Measurements from ENCODE around the gene TMEM269. TPM values are rescaled to one million over a fixed set of nuclear protein-coding genes. Genes with fewer than 3 reads are reported as not detected.
A peak's percentile ranks its signal among the peaks of the same experiment; 100 is the strongest.

The TMEM269 gene, protein sequence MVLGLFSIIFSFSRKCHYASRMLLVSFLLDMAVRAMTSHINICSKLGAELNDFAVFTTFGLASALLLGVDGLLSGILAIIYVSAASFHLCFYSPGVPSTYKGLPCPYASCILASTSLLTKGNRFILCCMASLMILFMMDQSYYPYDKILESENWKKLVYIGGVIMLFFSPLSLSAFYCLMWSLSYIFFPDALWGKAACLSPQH
- total RNA-seq (2014; rRNA removed) (0.11 TPM in 1 of 2 replicates, not detected in the other), Bru-seq, nascent RNA (percentile 46 among the genes with signal in this experiment), BruChase-seq, experiment 1, labeled RNA remaining after a 6-hour chase (percentile 76 among the genes with signal in this experiment), BruChase-seq, experiment 2, labeled RNA remaining after a 2-hour chase (percentile 73 among the genes with signal in this experiment)
- long read RNA-seq: 0 reads

DNA sequence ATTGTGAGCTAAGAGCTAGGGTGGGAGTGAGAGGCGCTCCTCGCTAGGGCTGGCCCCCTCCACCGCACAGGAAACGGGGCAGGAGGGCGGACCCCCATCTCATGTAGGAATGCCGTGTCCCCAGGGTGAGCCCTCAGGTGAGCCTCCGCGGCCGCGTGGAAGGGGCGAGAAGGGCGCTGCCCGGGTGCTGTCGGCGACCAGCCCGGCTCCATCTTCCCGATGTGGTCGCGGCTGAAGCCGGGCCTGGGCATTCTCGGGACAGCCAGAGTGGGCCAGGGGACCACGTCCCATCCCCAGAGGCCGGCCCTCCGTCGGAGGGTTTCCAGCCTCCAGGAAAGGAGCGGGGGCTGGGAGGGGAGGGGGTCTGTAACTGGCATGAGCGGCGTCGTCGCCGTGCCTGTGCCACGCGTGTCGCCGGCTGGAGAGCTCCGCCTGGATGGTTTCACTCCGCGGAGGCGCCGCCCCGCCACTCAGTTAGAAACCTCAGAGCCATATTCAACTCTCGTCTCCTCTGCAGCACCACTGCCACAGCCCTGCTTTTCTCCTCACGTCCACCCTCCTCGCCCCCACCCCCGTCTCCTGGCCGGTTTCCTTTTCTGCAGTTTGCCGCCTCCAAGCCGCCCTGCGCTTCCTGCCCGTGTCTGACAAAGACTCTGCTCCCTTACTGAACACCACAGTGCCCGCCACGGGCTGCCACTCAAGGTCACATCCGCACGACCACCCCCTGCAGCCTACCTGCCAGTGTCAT, at the start of gene TMEM269:
Gene TMEM269 (plus strand): TSS at position 46 of the 748 bp plus-strand sequence. CDS start 4,903 bp downstream, outside the sequence.
- DNase-seq: no peak
- Histone ChIP-seq H3K4me1 (ENCODE audit: insufficient read depth, low read length) (no peaks in the 10 kb centered on the region), H3K27me3 (ENCODE audit: low read length) (no peaks in the 10 kb centered on the region), H3K27ac (ENCODE audit: low read length) (no peak within 1 kb of the TSS), H2AFZ (ENCODE audit: low read length) (no peak within 1 kb of the TSS), H3F3A (ENCODE audit: low read length, unreplicated experiment) (no peaks in the 10 kb centered on the region), H3K9me2 (replicated peaks; ENCODE audit: low read length) (no peaks in the 10 kb centered on the region), H3K79me2 (ENCODE audit: low read length) (no peaks in the 10 kb centered on the region), H3K36me3 (ENCODE audit: low read depth, low read length) (peaks cover 8% of the 10 kb centered on the region; the same call in 1 of the 2 replicates), H3K4me3 (ENCODE audit: low read length) (no peak within 1 kb of the TSS), H3K4me2 (ENCODE audit: low read length) (no peak within 1 kb of the TSS), H3K9me3 (ENCODE audit: low read length) (no peaks in the 10 kb centered on the region), H4K20me1 (ENCODE audit: low read length) (no peaks in the 10 kb centered on the region), H3K9ac (ENCODE audit: low read length) (no peak within 1 kb of the TSS)
- ChIA-PET POLR2A (ENCODE audit: unreplicated experiment) (no interaction called here), CTCF (no interaction called here)
- intact Hi-C loops (cut with micrococcal nuclease): no loop called here
- no TSS peak for BruUV-seq (replicated peaks)
- no peak for ATAC-seq
- TF ChIP-seq EZH2phosphoT487 (IDR thresholded peaks at IDR 0.05; ENCODE audit: borderline replicate concordance, low read length) (no peak), EZH2 (IDR thresholded peaks at IDR 0.05; ENCODE audit: low read length, unreplicated experiment) (no peak)
- TF ChIP-seq, protein P1, sequence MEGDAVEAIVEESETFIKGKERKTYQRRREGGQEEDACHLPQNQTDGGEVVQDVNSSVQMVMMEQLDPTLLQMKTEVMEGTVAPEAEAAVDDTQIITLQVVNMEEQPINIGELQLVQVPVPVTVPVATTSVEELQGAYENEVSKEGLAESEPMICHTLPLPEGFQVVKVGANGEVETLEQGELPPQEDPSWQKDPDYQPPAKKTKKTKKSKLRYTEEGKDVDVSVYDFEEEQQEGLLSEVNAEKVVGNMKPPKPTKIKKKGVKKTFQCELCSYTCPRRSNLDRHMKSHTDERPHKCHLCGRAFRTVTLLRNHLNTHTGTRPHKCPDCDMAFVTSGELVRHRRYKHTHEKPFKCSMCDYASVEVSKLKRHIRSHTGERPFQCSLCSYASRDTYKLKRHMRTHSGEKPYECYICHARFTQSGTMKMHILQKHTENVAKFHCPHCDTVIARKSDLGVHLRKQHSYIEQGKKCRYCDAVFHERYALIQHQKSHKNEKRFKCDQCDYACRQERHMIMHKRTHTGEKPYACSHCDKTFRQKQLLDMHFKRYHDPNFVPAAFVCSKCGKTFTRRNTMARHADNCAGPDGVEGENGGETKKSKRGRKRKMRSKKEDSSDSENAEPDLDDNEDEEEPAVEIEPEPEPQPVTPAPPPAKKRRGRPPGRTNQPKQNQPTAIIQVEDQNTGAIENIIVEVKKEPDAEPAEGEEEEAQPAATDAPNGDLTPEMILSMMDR (conservative IDR thresholded peaks at IDR 0.05; ENCODE audit: low read depth, low read length): no peak

GRCh38 chr1:42735056-42735455, 49.7 kb upstream of the TMEM269 start:
- no peak for ATAC-seq
- Histone ChIP-seq H3F3A (ENCODE audit: low read length, unreplicated experiment) (no peaks in the 10 kb centered on the region), H4K20me1 (ENCODE audit: low read length) (no peaks in the 10 kb centered on the region), H3K4me3 (ENCODE audit: low read length) (no peak overlapping the region), H3K4me1 (ENCODE audit: insufficient read depth, low read length) (no peaks in the 10 kb centered on the region), H2AFZ (ENCODE audit: low read length) (no peak overlapping the region), H3K27ac (ENCODE audit: low read length) (no peak overlapping the region), H3K9me3 (ENCODE audit: low read length) (no peaks in the 10 kb centered on the region), H3K79me2 (ENCODE audit: low read length) (no peaks in the 10 kb centered on the region), H3K4me2 (ENCODE audit: low read length) (no peak overlapping the region), H3K36me3 (ENCODE audit: low read depth, low read length) (no peaks in the 10 kb centered on the region), H3K9me2 (replicated peaks; ENCODE audit: low read length) (no peaks in the 10 kb centered on the region), H3K9ac (ENCODE audit: low read length) (no peak overlapping the region), H3K27me3 (ENCODE audit: low read length) (no peaks in the 10 kb centered on the region)
- POLR2A ChIA-PET (ENCODE audit: unreplicated experiment): no interaction called here
- CTCF ChIA-PET: no interaction called here
- intact Hi-C loops (cut with micrococcal nuclease): no loop called here
- no peak for DNase-seq
- TF ChIP-seq, protein P1 (conservative IDR thresholded peaks at IDR 0.05; ENCODE audit: low read depth, low read length): no peak
- TF ChIP-seq EZH2 (IDR thresholded peaks at IDR 0.05; ENCODE audit: low read length, unreplicated experiment) (no peak), EZH2phosphoT487 (IDR thresholded peaks at IDR 0.05; ENCODE audit: borderline replicate concordance, low read length) (no peak)
- BruUV-seq (replicated peaks): no TSS peak
